Ishikawa (cell line): ENCODE measurements around the gene MAMLD1.

Experiments
- CEBPB ChIP-seq: IDR thresholded peaks from 2 replicates; pipeline ENCODE4 v1.6.1; 2012
- CREB1 ChIP-seq: IDR thresholded peaks from 2 replicates; pipeline ENCODE4 v1.6.1; 2012; ENCODE audit warnings: low read depth
- EGR1 ChIP-seq: IDR thresholded peaks from 2 replicates; pipeline ENCODE4 v1.6.1; 2012
- EP300 ChIP-seq: IDR thresholded peaks from 2 replicates; pipeline ENCODE4 v1.6.1; 2012; ENCODE audit warnings: borderline replicate concordance
- FOXM1 ChIP-seq: IDR thresholded peaks from 2 replicates; pipeline ENCODE4 v1.6.1; 2012; ENCODE audit warnings: low read depth, borderline replicate concordance
- MAX ChIP-seq: IDR thresholded peaks from 2 replicates; pipeline ENCODE4 v1.6.1; 2012
- NFIC ChIP-seq: IDR thresholded peaks from 2 replicates; pipeline ENCODE4 v1.6.1; 2012
- RAD21 ChIP-seq: IDR thresholded peaks from 2 replicates; pipeline ENCODE4 v1.6.1; 2012; ENCODE audit warnings: low read depth
- REST ChIP-seq: IDR thresholded peaks from 2 replicates; pipeline ENCODE4 v1.6.1; 2012; ENCODE audit warnings: low read depth, mild to moderate bottlenecking
- TAF1 ChIP-seq: IDR thresholded peaks from 2 replicates; pipeline ENCODE4 v1.6.1; 2012; ENCODE audit warnings: low read depth, mild to moderate bottlenecking
- TCF12 ChIP-seq: IDR thresholded peaks from 2 replicates; pipeline ENCODE4 v1.6.1; 2012; ENCODE audit warnings: low read depth
- TEAD4 ChIP-seq: IDR thresholded peaks from 2 replicates; pipeline ENCODE4 v1.6.1; 2012
- USF1 ChIP-seq: IDR thresholded peaks from 2 replicates; pipeline ENCODE4 v1.6.1; 2012
- YY1 ChIP-seq: IDR thresholded peaks from 2 replicates; pipeline ENCODE4 v1.6.1; 2012; ENCODE audit warnings: low read depth
- ZBTB7A ChIP-seq: IDR thresholded peaks from 2 replicates; pipeline ENCODE4 v1.6.1; 2012; ENCODE audit warnings: low read depth

MAMLD1 gene

GRCh38 chrX:150361070-150361776 lies 1.9 kb upstream of the MAMLD1 start:
- no peak for TF ChIP-seq ZBTB7A
- TF ChIP-seq EGR1, result 0 out of 2 replicates have a peak, but pooled peaks have one; percentile 31
- TF ChIP-seq EP300, result no peak
- no peak for TF ChIP-seq CREB1

GRCh38 chrX:150361777-150362351 lies 1.3 kb upstream of the MAMLD1 start:
- TF ChIP-seq FOXM1 (no peak), MAX (0 out of 2 replicates have a peak, but pooled peaks have one; percentile 26), EGR1 (peak; percentile 89)

GRCh38 chrX:150363561-150364346 lies 637 bp downstream of the MAMLD1 start:
- TF ChIP-seq REST (no peak), ZBTB7A (no peak), TEAD4 (no peak), FOXM1 (no peak), CREB1 (no peak), MAX (no peak), TCF12 (no peak), USF1 (no peak), NFIC (no peak), EP300 (no peak), TAF1 (no peak), CEBPB (no peak), EGR1 (no peak)

GRCh38 chrX:150364347-150365050 lies 1.4 kb downstream of the MAMLD1 start:
- TF ChIP-seq RAD21, result no peak
- TF ChIP-seq MAX, result peak; percentile 53

GRCh38 chrX:150365051-150365989 lies 2.2 kb downstream of the MAMLD1 start:
- TF ChIP-seq TAF1 (no peak), RAD21 (peak; percentile 40; the same call in 1 of the 2 replicates)

- no peak for TF ChIP-seq TEAD4
- no peak for TF ChIP-seq NFIC
- TF ChIP-seq MAX, result no peak
- no peak for TF ChIP-seq REST
- no peak for TF ChIP-seq ZBTB7A
- TF ChIP-seq FOXM1, result no peak
- no peak for TF ChIP-seq CEBPB
- no peak for TF ChIP-seq RAD21
- TF ChIP-seq TCF12, result no peak
- TF ChIP-seq YY1, result no peak
- TF ChIP-seq USF1, result no peak
- no peak for TF ChIP-seq EGR1
- no peak for TF ChIP-seq TAF1
- no peak for TF ChIP-seq CREB1
- TF ChIP-seq EP300, result no peak
Observed at GRCh38 chrX:150365990-150366911, 3.1 kb downstream of the MAMLD1 start.
